SU-DHL-6 (cell line): ENCODE measurements around the gene TLE6.

Experiments
- H2AFZ ChIP-seq: fragments of 200-600 bp; sonication (generic); 2 replicates; pipeline ENCODE4 v1.6.1; 2014; ENCODE audit warnings: low read depth, mild to moderate bottlenecking, moderate library complexity, mixed read lengths, antibody characterized with exemption, low read length; ENCODE audit not compliant: severe bottlenecking
- H3F3A ChIP-seq: fragments of 200-600 bp; shearing (Covaris generic); 2 replicates; pipeline ENCODE4 v1.6.0; 2016; ENCODE audit warnings: antibody characterized with exemption, mild to moderate bottlenecking; ENCODE audit not compliant: insufficient read depth
- H3K27ac ChIP-seq: fragments of 200-600 bp; sonication (generic); 2 replicates; pipeline ENCODE4 v1.5.1; 2016; ENCODE audit warnings: low read depth, mild to moderate bottlenecking, low read length, moderate library complexity, mixed read lengths
- H3K27me3 ChIP-seq: fragments of 200-600 bp; sonication (generic), shearing (Covaris generic); 2 replicates; pipeline ENCODE4 v1.6.0; 2014; ENCODE audit warnings: mild to moderate bottlenecking, low read length
- H3K36me3 ChIP-seq: fragments of 200-600 bp; sonication (generic); 2 replicates; pipeline ENCODE4 v1.6.1; 2014; ENCODE audit warnings: mild to moderate bottlenecking, low read length, mixed read lengths
- H3K4me2 ChIP-seq: fragments of 300-600, 200-600 bp; shearing (Covaris generic), sonication (generic); 2 replicates; pipeline ENCODE4 v1.6.0; 2014; ENCODE audit warnings: low read length, low read depth, mild to moderate bottlenecking; ENCODE audit not compliant: poor library complexity, severe bottlenecking
- H3K4me3 ChIP-seq: fragments of 200-600 bp; sonication (generic); 2 replicates; pipeline ENCODE4 v1.5.1; 2014; ENCODE audit warnings: antibody characterized with exemption, low read length, mild to moderate bottlenecking, mixed read lengths; ENCODE audit not compliant: insufficient read depth, poor library complexity, severe bottlenecking
- H3K79me2 ChIP-seq: fragments of 200-600 bp; sonication (generic); 2 replicates; pipeline ENCODE4 v1.6.1; 2014; ENCODE audit warnings: mild to moderate bottlenecking, low read length, moderate library complexity; ENCODE audit not compliant: insufficient read depth
- H3K9ac ChIP-seq: fragments of 200-600 bp; sonication (generic); 2 replicates; pipeline ENCODE4 v1.7.0; 2014; ENCODE audit warnings: mild to moderate bottlenecking, low read length
- H3K9me2 ChIP-seq: fragments of 200-600 bp; sonication (generic); replicated peaks from 2 replicates; pipeline ENCODE4 v1.6.1; 2014; ENCODE audit warnings: low read length; ENCODE audit not compliant: insufficient read depth
- H3K9me3 ChIP-seq: fragments of 200-600 bp; sonication (generic); 2 replicates; pipeline ENCODE4 v1.6.1; 2014; ENCODE audit warnings: low read length, mixed read lengths; ENCODE audit not compliant: insufficient read depth
- H4K20me1 ChIP-seq: fragments of 200-600 bp; sonication (generic); 2 replicates; pipeline ENCODE4 v1.6.1; 2014; ENCODE audit warnings: low read depth, mild to moderate bottlenecking, antibody characterized with exemption, low read length, moderate library complexity, mixed read lengths
- CTCF ChIP-seq: fragments of 200-600 bp; sonication (generic); IDR thresholded peaks from one replicate; pipeline ENCODE4 v1.5.1; 2017; ENCODE audit warnings: antibody characterized with exemption, mild to moderate bottlenecking, low read length, moderate library complexity; ENCODE audit not compliant: insufficient read depth, poor library complexity, severe bottlenecking
- EZH2phosphoT487 ChIP-seq: fragments of 200-600 bp; sonication (generic), shearing (Covaris generic); conservative IDR thresholded peaks from 2 replicates; pipeline ENCODE4 v1.6.1; 2018; ENCODE audit warnings: mild to moderate bottlenecking, antibody characterized with exemption, low read length, moderate library complexity, mixed read lengths

TLE6 gene

GRCh38 chr19:2994588-2995131 lies 17.3 kb downstream of the TLE6 start:
- H2AFZ ChIP-seq, result no peak overlapping the region
- no peaks in the 10 kb centered on the region for H3K9me3 ChIP-seq
- no peak overlapping the region for H3K9ac ChIP-seq
- no peak overlapping the region for H3K27ac ChIP-seq
- no peaks in the 10 kb centered on the region for H3K27me3 ChIP-seq
- TF ChIP-seq EZH2phosphoT487, result no peak
- TF ChIP-seq CTCF, result no peak
- H3K79me2 ChIP-seq, result no peaks in the 10 kb centered on the region
- H4K20me1 ChIP-seq, result no peaks in the 10 kb centered on the region
- no peaks in the 10 kb centered on the region for H3F3A ChIP-seq
- no peak overlapping the region for H3K4me2 ChIP-seq
- H3K36me3 ChIP-seq, result no peaks in the 10 kb centered on the region
- H3K4me3 ChIP-seq, result no peak overlapping the region
- no peaks in the 10 kb centered on the region for H3K9me2 ChIP-seq

- TF ChIP-seq EZH2phosphoT487, result no peak
- no peak for TF ChIP-seq CTCF
- no peaks in the 10 kb centered on the region for H3K79me2 ChIP-seq
- H3K9me3 ChIP-seq, result no peaks in the 10 kb centered on the region
- no peaks in the 10 kb centered on the region for H3K27me3 ChIP-seq
- H3F3A ChIP-seq, result no peaks in the 10 kb centered on the region
- H3K9me2 ChIP-seq, result no peaks in the 10 kb centered on the region
- H3K4me2 ChIP-seq, result no peak overlapping the region
- H3K4me3 ChIP-seq, result no peak overlapping the region
- H2AFZ ChIP-seq, result no peak overlapping the region
- H3K27ac ChIP-seq, result no peak overlapping the region
- no peaks in the 10 kb centered on the region for H4K20me1 ChIP-seq
- no peak overlapping the region for H3K9ac ChIP-seq
- no peaks in the 10 kb centered on the region for H3K36me3 ChIP-seq
These were observed 20.4 kb downstream of the TLE6 start for GRCh38 chr19:2997720-2998119.

- Histone ChIP-seq H3K9ac (no peak overlapping the region), H4K20me1 (no peaks in the 10 kb centered on the region), H3K79me2 (no peaks in the 10 kb centered on the region), H3K4me2 (no peak overlapping the region), H3K9me3 (no peaks in the 10 kb centered on the region), H2AFZ (no peak overlapping the region), H3K27ac (no peak overlapping the region), H3F3A (no peaks in the 10 kb centered on the region), H3K27me3 (no peaks in the 10 kb centered on the region), H3K9me2 (no peaks in the 10 kb centered on the region), H3K36me3 (no peaks in the 10 kb centered on the region), H3K4me3 (no peak overlapping the region)
- TF ChIP-seq EZH2phosphoT487, result no peak
- no peak for TF ChIP-seq CTCF
These were observed 21.3 kb downstream of the TLE6 start for GRCh38 chr19:2998642-2999041.
